GM21360 (cell line): ENCODE measurements around the gene WDFY3.

Experiments used
- ATAC-seq: cut with Tn5 transposase; IDR thresholded peaks from one replicate; pipeline ENCODE4 v1.9.1; 2021; ENCODE audit warnings: mild to moderate bottlenecking, moderate library complexity; ENCODE audit not compliant: unreplicated experiment

The WDFY3 gene

GRCh38 chr4:84914686-84915395 is 51.6 kb downstream of the WDFY3 start:
- ATAC-seq, result no peak

GRCh38 chr4:84913176-84913575 is 53.3 kb downstream of the WDFY3 start:
- ATAC-seq, result no peak

- ATAC-seq, result no peak
Observed at GRCh38 chr4:84912741-84913140, 53.7 kb downstream of the WDFY3 start.

GRCh38 chr4:84908876-84909275 is 57.6 kb downstream of the WDFY3 start:
- ATAC-seq, result no peak

GRCh38 chr4:84907145-84907544 is 59.3 kb downstream of the WDFY3 start:
- no peak for ATAC-seq

GRCh38 chr4:84905646-84906045 is 60.8 kb downstream of the WDFY3 start:
- ATAC-seq, result no peak

GRCh38 chr4:84901740-84902281 is 64.7 kb downstream of the WDFY3 start:
- no peak for ATAC-seq

GRCh38 chr4:84901173-84901572 is 65.3 kb downstream of the WDFY3 start:
- ATAC-seq, result no peak

- ATAC-seq, result no peak
Observed at GRCh38 chr4:84899616-84900015, 66.9 kb downstream of the WDFY3 start.

GRCh38 chr4:84897516-84897915 is 69.0 kb downstream of the WDFY3 start:
- ATAC-seq, result no peak

- ATAC-seq, result no peak
Observed at GRCh38 chr4:84895283-84895682, 71.2 kb downstream of the WDFY3 start.

GRCh38 chr4:84894621-84895020 is 71.9 kb downstream of the WDFY3 start:
- no peak for ATAC-seq

- ATAC-seq, result no peak
Observed at GRCh38 chr4:84892950-84893349, 73.5 kb downstream of the WDFY3 start.

- no peak for ATAC-seq
Observed at GRCh38 chr4:84887824-84888223, 78.7 kb downstream of the WDFY3 start.

- ATAC-seq, result no peak
Observed at GRCh38 chr4:84879651-84880200, 86.8 kb downstream of the WDFY3 start.

- no peak for ATAC-seq
Observed at GRCh38 chr4:84878546-84878945, 87.9 kb downstream of the WDFY3 start.

- ATAC-seq, result no peak
Observed at GRCh38 chr4:84878090-84878489, 88.4 kb downstream of the WDFY3 start.

GRCh38 chr4:84877051-84877833 is 89.2 kb downstream of the WDFY3 start:
- no peak for ATAC-seq

GRCh38 chr4:84875636-84876371 is 90.7 kb downstream of the WDFY3 start:
- no peak for ATAC-seq

- ATAC-seq, result no peak
Observed at GRCh38 chr4:84874619-84875018, 91.9 kb downstream of the WDFY3 start.
